Measurements from ENCODE around the gene ME1.
"Not testable (repeated sequence)": the region's sequence is repeated elsewhere in the genome, so short reads cannot be mapped to it uniquely, and the experiment has no call there.

Gene ME1

GRCh38 chr6:83431545-83432155 is 799 bp upstream of the ME1 start:
- no peak for DNase-seq

GRCh38 chr6:83429857-83430610 is 817 bp downstream of the ME1 start:
- DNase-seq, result no peak

GRCh38 chr6:83429269-83429668 is 1.6 kb downstream of the ME1 start:
- no peak for DNase-seq

- no peak for DNase-seq
These were observed 6.3 kb downstream of the ME1 start for GRCh38 chr6:83424392-83425018.

- no peak for DNase-seq
These were observed 12.8 kb downstream of the ME1 start for GRCh38 chr6:83417880-83418663.

- DNase-seq, result no peak
These were observed 17.8 kb downstream of the ME1 start for GRCh38 chr6:83413068-83413467.

- no peak for DNase-seq
These were observed 19.1 kb downstream of the ME1 start for GRCh38 chr6:83411731-83412130.

GRCh38 chr6:83403191-83403590 is 27.7 kb downstream of the ME1 start:
- DNase-seq, result no peak

GRCh38 chr6:83389606-83390005 is 41.2 kb downstream of the ME1 start:
- no peak for DNase-seq

GRCh38 chr6:83385473-83385872 is 45.4 kb downstream of the ME1 start:
- DNase-seq, result no peak

GRCh38 chr6:83384751-83385150 is 46.1 kb downstream of the ME1 start:
- no peak for DNase-seq

GRCh38 chr6:83381949-83382348 is 48.9 kb downstream of the ME1 start:
- DNase-seq, result no peak

- DNase-seq, result no peak
These were observed 52.0 kb downstream of the ME1 start for GRCh38 chr6:83378621-83379388.

GRCh38 chr6:83371423-83371822 is 59.4 kb downstream of the ME1 start:
- no peak for DNase-seq

GRCh38 chr6:83370567-83370966 is 60.3 kb downstream of the ME1 start:
- no peak for DNase-seq

- no peak for DNase-seq
These were observed 61.2 kb downstream of the ME1 start for GRCh38 chr6:83369692-83370091.

- no peak for DNase-seq
These were observed 62.3 kb downstream of the ME1 start for GRCh38 chr6:83368577-83368976.

GRCh38 chr6:83367104-83367503 is 63.7 kb downstream of the ME1 start:
- DNase-seq, result no peak

- no peak for DNase-seq
These were observed 64.9 kb downstream of the ME1 start for GRCh38 chr6:83365931-83366330.

GRCh38 chr6:83362349-83362748 is 68.5 kb downstream of the ME1 start:
- DNase-seq, result not testable (repeated sequence)

- no peak for DNase-seq
These were observed 71.2 kb downstream of the ME1 start for GRCh38 chr6:83359638-83360037.

- DNase-seq, result no peak
These were observed 76.1 kb downstream of the ME1 start for GRCh38 chr6:83354747-83355146.

Data from 8988T (cell line).